B cell (primary cell): Measurements from ENCODE around the gene DDX60. TPM values are rescaled to one million over a fixed set of nuclear protein-coding genes. Genes with fewer than 3 reads are reported as not detected.
"Not testable (repeated sequence)": the region's sequence is repeated elsewhere in the genome, so short reads cannot be mapped to it uniquely, and the experiment has no call there.

Experiments used
- ATAC-seq: fragments of 200-7000 bp; cut with Tn5 transposase; one replicate; pipeline ENCODE4 v1.10.0; 2021; ENCODE audit warnings: low read depth, mild to moderate bottlenecking, moderate number of reproducible peaks, moderate library complexity
- CTCF ChIA-PET: fragments of 350-600 bp; sonication (Branson Sonifier 250); formaldehyde crosslinking; loops from one replicate; lab custom pipeline; 2021; ENCODE audit warnings: antibody characterized with exemption, inconsistent platforms; lab: Charles Lee
- POLR2A ChIA-PET: fragments of 350-600 bp; sonication (Branson Sonifier 250); formaldehyde crosslinking; loops from one replicate; lab custom pipeline; 2021; ENCODE audit warnings: antibody characterized with exemption; lab: Charles Lee
- DNase-seq: peaks from one replicate; pipeline ENCODE4 v3.0.0; 2013
- H2AFZ ChIP-seq: 2 replicates; pipeline ENCODE4 v1.6.1; 2012; ENCODE audit warnings: mild to moderate bottlenecking, low read depth, low read length; ENCODE audit not compliant: insufficient read depth, poor library complexity, severe bottlenecking
- H3K27ac ChIP-seq, 2 donors: 1 replicate in 1 of 2; 2 replicates in 1 of 2; pipeline ENCODE4 v1.5.1; 2012 to 2013; ENCODE audit warnings: low read length in 2 of 2, mild to moderate bottlenecking in 2 of 2, moderate library complexity in 1 of 2
- H3K27me3 ChIP-seq, 4 experiments: fragments of 200-600 bp in 1 of 4; sonication (generic) in 1 of 4; replicated peaks in 1 of 4; 1 replicate in 2 of 4; 2 replicates in 2 of 4; pipeline versions ENCODE4 v1.6.1 to v1.7.0; 2013 to 2016; ENCODE audit warnings: low read length in 3 of 4, mild to moderate bottlenecking in 2 of 4, mixed read lengths in 1 of 4, moderate library complexity in 1 of 4; ENCODE audit not compliant: insufficient read depth in 4 of 4, control insufficient read depth in 3 of 4; ENCODE audit errors: control extremely low read depth in 1 of 4
- H3K36me3 ChIP-seq, 2 experiments: replicated peaks in 1 of 2; 1 replicate in 1 of 2; 2 replicates in 1 of 2; pipeline versions ENCODE4 v1.6.1 to v1.7.1; 2013; ENCODE audit warnings: low read length in 1 of 2; ENCODE audit not compliant: insufficient read depth in 2 of 2, control insufficient read depth in 1 of 2; ENCODE audit errors: control extremely low read depth in 1 of 2, extremely low read depth in 1 of 2
- H3K4me1 ChIP-seq, 2 donors: fragments of 200-600 bp in 1 of 2; sonication (generic) in 1 of 2; 1 replicate in 1 of 2; 2 replicates in 1 of 2; pipeline versions ENCODE4 v1.5.1 to v1.6.1; 2013 to 2017; ENCODE audit warnings: low read length in 2 of 2; ENCODE audit not compliant: control insufficient read depth in 2 of 2, insufficient read depth in 2 of 2
- H3K4me2 ChIP-seq: replicated peaks from 2 replicates; pipeline ENCODE3; 2012; ENCODE audit warnings: mild to moderate bottlenecking, low read depth, low read length; ENCODE audit not compliant: poor library complexity, severe bottlenecking
- H3K4me3 ChIP-seq, 5 experiments: fragments of 200-600 bp in 1 of 5; sonication (generic) in 1 of 5; 1 replicate in 3 of 5; 2 replicates in 2 of 5; pipeline versions ENCODE4 v1.5.1 to v1.7.0; 2011 to 2016; ENCODE audit warnings: low read length in 4 of 5, mild to moderate bottlenecking in 4 of 5, low read depth in 2 of 5, control low read depth in 1 of 5, moderate library complexity in 1 of 5; ENCODE audit not compliant: insufficient read depth in 1 of 5; ENCODE audit errors: control extremely low read depth in 1 of 5, extremely low read depth in 1 of 5
- H3K79me2 ChIP-seq: fragments of 200-600 bp; sonication (generic); one replicate; pipeline ENCODE4 v1.6.0; 2016; ENCODE audit warnings: low read length; ENCODE audit not compliant: control insufficient read depth, insufficient read depth
- H3K9ac ChIP-seq: fragments of 200-600 bp; sonication (generic); 2 replicates; pipeline ENCODE4 v1.6.1; 2017; ENCODE audit warnings: mild to moderate bottlenecking, low read length, moderate library complexity
- H3K9me3 ChIP-seq, 3 donors: one replicate each; pipeline versions ENCODE4 v1.6.1 to v1.7.1; 2013; ENCODE audit warnings: low read length in 2 of 3; ENCODE audit not compliant: control insufficient read depth in 2 of 3, insufficient read depth in 1 of 3; ENCODE audit errors: control extremely low read depth in 1 of 3
- H4K20me1 ChIP-seq: 2 replicates; pipeline ENCODE4 v1.6.0; 2012; ENCODE audit warnings: mild to moderate bottlenecking, low read length; ENCODE audit not compliant: insufficient read depth, control insufficient read depth, poor library complexity, severe bottlenecking
- H3K27ac Mint-ChIP-seq: one replicate; pipeline ENCODE4 v1.8.0; 2021; ENCODE audit warnings: mixed read lengths
- H3K27me3 Mint-ChIP-seq: one replicate; pipeline ENCODE4 v1.8.0; 2021; ENCODE audit warnings: mixed read lengths
- H3K4me1 Mint-ChIP-seq: one replicate; pipeline ENCODE4 v1.8.0; 2021; ENCODE audit warnings: mixed read lengths
- H3K4me3 Mint-ChIP-seq: one replicate; pipeline ENCODE4 v1.8.0; 2021; ENCODE audit warnings: mixed read lengths
- H3K9me3 Mint-ChIP-seq: one replicate; pipeline ENCODE4 v1.8.0; 2022; ENCODE audit warnings: mixed read lengths; ENCODE audit not compliant: insufficient read depth
- CTCF ChIP-seq: fragments of 200-600 bp; IDR thresholded peaks from one replicate; pipeline ENCODE4 v1.8.0; 2022; ENCODE audit warnings: antibody characterized with exemption, mild to moderate bottlenecking
- EZH2 ChIP-seq: IDR thresholded peaks from 2 replicates; pipeline ENCODE4 v1.6.1; 2012; ENCODE audit warnings: borderline replicate concordance, low read depth, mild to moderate bottlenecking, moderate library complexity, low read length; ENCODE audit not compliant: insufficient read depth, poor library complexity, severe bottlenecking
- WGBS: methylation state at CpG from one replicate; pipeline ENCODE4 v1.1.5; 2013; ENCODE audit warnings: missing lambda C conversion rate; ENCODE audit not compliant: insufficient coverage; 5-methylcytosine and 5-hydroxymethylcytosine counted together
- intact Hi-C: fragments of 100-400 bp; cut with micrococcal nuclease; formaldehyde crosslinking; loops from one replicate; pipeline ENCODE4 v1.10.0; 2022
- polyA plus RNA-seq: library from polyadenylated mRNA; depleted of rRNA; stranded (reverse); fragments of >200 nt; gene quantifications from 2 replicates; pipeline ENCODE4 v1.2.3, GENCODE V29; 2012
- total RNA-seq, 2 donors: library from RNA; stranded (reverse); fragments of 120-200 nt in 1 of 2; gene quantifications; 1 replicate in 1 of 2; 2 replicates in 1 of 2; pipeline versions ENCODE4 v1.2.3 to v1.2.4, GENCODE V29; 2013 to 2022

DDX60 gene
- total and polyA plus RNA-seq, 2 donors (not counting 1 experiment from before 2014, with no cell fraction given), result 7.0 to 21.3 TPM

- Histone ChIP-seq H3K4me3 (no peak overlapping the region), H2AFZ (no peak overlapping the region), H3K27ac (no peak overlapping the region), H3K27me3 (no peaks in the 10 kb centered on the region), H3K4me1 (no peaks in the 10 kb centered on the region), H3K79me2 (no peaks in the 10 kb centered on the region), H3K9ac (no peak overlapping the region), H3K9me3 (no peaks in the 10 kb centered on the region), H3K4me2 (no peak overlapping the region), H3K36me3 (peaks cover 15 to 34% of the 10 kb centered on the region in 2 experiments), H4K20me1 (no peaks in the 10 kb centered on the region)
- H3K27ac Mint-ChIP-seq, result no peak overlapping the region
- ChIA-PET POLR2A (no interaction called here), CTCF (no interaction called here)
- no peak for DNase-seq
- no peaks in the 10 kb centered on the region for H3K9me3 Mint-ChIP-seq
- H3K27me3 Mint-ChIP-seq, result no peaks in the 10 kb centered on the region
- H3K4me1 Mint-ChIP-seq, result no peaks in the 10 kb centered on the region
- no peak overlapping the region for H3K4me3 Mint-ChIP-seq
- intact Hi-C loops, result no loop called here
- ATAC-seq, result no peak
- TF ChIP-seq EZH2, result no peak
- TF ChIP-seq CTCF, result no peak
Measured at GRCh38 chr4:168220893-168221292, 97.7 kb downstream of the DDX60 start.

GRCh38 chr4:168218645-168219044 is 99.9 kb downstream of the DDX60 start:
- peaks cover 13 to 26% of the 10 kb centered on the region in 2 experiments for H3K36me3 ChIP-seq

GRCh38 chr4:168213511-168213910 is 105.0 kb downstream of the DDX60 start:
- POLR2A ChIA-PET, DNase-seq, intact Hi-C loops, H3K9me3 ChIP-seq, H3K4me3 Mint-ChIP-seq, ATAC-seq, H3K9ac ChIP-seq, H3K79me2 ChIP-seq, H3K27me3 ChIP-seq, H3K27me3 Mint-ChIP-seq, H4K20me1 ChIP-seq, H3K4me2 ChIP-seq, H3K9me3 Mint-ChIP-seq, H2AFZ ChIP-seq, H3K4me1 ChIP-seq, H3K4me1 Mint-ChIP-seq, H3K4me3 ChIP-seq, H3K27ac Mint-ChIP-seq, H3K27ac ChIP-seq, CTCF ChIA-PET: not testable (repeated sequence)
- H3K36me3 ChIP-seq, result peaks cover 3 to 13% of the 10 kb centered on the region in 2 experiments

More at GRCh38 chr4:168218645-168219044, 99.9 kb downstream of the DDX60 start:
- Histone ChIP-seq H3K9me3 (no peaks in the 10 kb centered on the region), H4K20me1 (no peaks in the 10 kb centered on the region), H3K4me3 (no peak overlapping the region), H3K27me3 (no peaks in the 10 kb centered on the region), H3K4me2 (no peak overlapping the region), H2AFZ (no peak overlapping the region), H3K9ac (no peak overlapping the region), H3K4me1 (no peaks in the 10 kb centered on the region), H3K27ac (no peak overlapping the region), H3K79me2 (no peaks in the 10 kb centered on the region)
- intact Hi-C loops, result no loop called here
- Mint-ChIP-seq H3K9me3 (peaks cover 7% of the 10 kb centered on the region), H3K27ac (no peak overlapping the region), H3K4me1 (no peaks in the 10 kb centered on the region), H3K27me3 (no peaks in the 10 kb centered on the region), H3K4me3 (no peak overlapping the region)
- POLR2A ChIA-PET, result no interaction called here
- no peak for TF ChIP-seq CTCF
- CTCF ChIA-PET, result no interaction called here
- DNase-seq (no peak), ATAC-seq (no peak)
- WGBS, result no CpG with 5 or more reads among the region's 1 CpG
